ENCODE measurements around the gene SYNJ2.

- TF ChIP-seq CTCF (IDR thresholded peaks at IDR 0.05) (peak in 1 of 3 donors; percentile 22), POLR2A (IDR thresholded peaks at IDR 0.05) (no peak)
Observed at GRCh38 chr6:158131926-158132325, 150.3 kb downstream of the SYNJ2 start.
